K562 (cell line): ENCODE measurements around the gene DYRK1A. TPM values are rescaled to one million over a fixed set of nuclear protein-coding genes. Genes with fewer than 3 reads are reported as not detected.

ENCODE experiments used
- ARID1B ChIP-seq: fragments of 450-650 bp; IDR thresholded peaks from 2 replicates; pipeline ENCODE4 v1.6.1; 2016; ENCODE audit warnings: antibody characterized with exemption, mild to moderate bottlenecking, inconsistent platforms
- BRD9 ChIP-seq: fragments of 450-650 bp; IDR thresholded peaks from 2 replicates; pipeline ENCODE4 v1.6.1; 2018; ENCODE audit warnings: low read depth; ENCODE audit not compliant: partially characterized antibody
- CC2D1A ChIP-seq: fragments of 450-650 bp; IDR thresholded peaks from 2 replicates; pipeline ENCODE4 v1.6.1; 2017; ENCODE audit warnings: mild to moderate bottlenecking
- CHCHD3 ChIP-seq: fragments of 250-450 bp; sonication (Bioruptor Pico); IDR thresholded peaks from 2 replicates; pipeline ENCODE4 v2.1.2; 2022; ENCODE audit warnings: mild to moderate bottlenecking
- DDX20 ChIP-seq: fragments of 450-650 bp; IDR thresholded peaks from 2 replicates; pipeline ENCODE4 v1.6.1; 2016; ENCODE audit warnings: missing genetic modification characterization, low read depth, mild to moderate bottlenecking, missing compliant biosample characterization, moderate library complexity
- ETV5 ChIP-seq: sonication (generic); formaldehyde crosslinking; IDR thresholded peaks from 2 replicates; pipeline ENCODE4 v1.4.0; 2020; ENCODE audit warnings: low read depth, mild to moderate bottlenecking, missing genetic modification reagents
- EZH2 ChIP-seq: IDR thresholded peaks from 2 replicates; pipeline ENCODE4 v1.6.1; 2012; ENCODE audit warnings: low read depth, mild to moderate bottlenecking, inconsistent platforms, low read length, borderline replicate concordance
- FOS ChIP-seq: IDR thresholded peaks from 3 replicates; pipeline ENCODE4 v1.6.1; 2011; ENCODE audit not compliant: insufficient read length; ENCODE audit errors: extremely low read depth
- HDAC2 ChIP-seq: fragments of 450-650 bp; IDR thresholded peaks from 2 replicates; pipeline ENCODE4 v1.6.1; 2016; ENCODE audit warnings: mild to moderate bottlenecking
- KAT7 ChIP-seq: sonication (generic); formaldehyde crosslinking; IDR thresholded peaks from 2 replicates; pipeline ENCODE4 v1.8.0; 2022; ENCODE audit warnings: missing genetic modification reagents, mild to moderate bottlenecking, borderline replicate concordance
- MEIS2 ChIP-seq: fragments of 450-650 bp; IDR thresholded peaks from 2 replicates; pipeline ENCODE4 v1.6.1; 2014; ENCODE audit warnings: mild to moderate bottlenecking; ENCODE audit not compliant: partially characterized antibody
- MITF ChIP-seq: IDR thresholded peaks from 2 replicates; pipeline ENCODE4 v1.6.1; 2014; ENCODE audit warnings: antibody characterized with exemption
- NFYB ChIP-seq: IDR thresholded peaks from 2 replicates; pipeline ENCODE4 v1.6.1; 2011; ENCODE audit warnings: mild to moderate bottlenecking, moderate library complexity; ENCODE audit not compliant: insufficient read length; ENCODE audit errors: extremely low read depth
- NR2C1 ChIP-seq, 2 experiments: fragments of 450-650 bp; IDR thresholded peaks; 2 replicates each; pipeline ENCODE4 v1.6.1; 2017; ENCODE audit warnings: mild to moderate bottlenecking in 2 of 2, antibody characterized with exemption in 1 of 2, inconsistent platforms in 1 of 2, missing compliant biosample characterization in 1 of 2, missing genetic modification characterization in 1 of 2
- OTX1 ChIP-seq: fragments of 450-650 bp; formaldehyde crosslinking; IDR thresholded peaks from 2 replicates; pipeline ENCODE4 v1.4.0; 2022; ENCODE audit warnings: mild to moderate bottlenecking
- SNAPC5 ChIP-seq: fragments of 250-450 bp; sonication (Bioruptor Pico); IDR thresholded peaks from 2 replicates; pipeline ENCODE4 v1.8.0; 2021; ENCODE audit warnings: moderate library complexity, mild to moderate bottlenecking, inconsistent platforms
- SPI1 ChIP-seq: IDR thresholded peaks from 2 replicates; pipeline ENCODE4 v1.6.1; 2011; ENCODE audit warnings: low read depth, low read length, control low read depth, borderline replicate concordance
- ZNF764 ChIP-seq: fragments of 250-450 bp; sonication (Bioruptor Pico); IDR thresholded peaks from 2 replicates; pipeline ENCODE4 v1.4.0; 2020; ENCODE audit warnings: low read depth, mild to moderate bottlenecking, moderate library complexity
- polyA plus RNA-seq, 8 experiments: library from polyadenylated mRNA; depleted of rRNA in 4 of 8; stranded (reverse) in 5 of 8; unstranded in 3 of 8; fragments of >200 nt; fragmentation: Nextera tagmentation in 2 of 8; fragmentation: Illumina TruSeq in 1 of 8; extraction: Ambion mirVana in 2 of 8; extraction: Trizol in 1 of 8; gene quantifications; 2 replicates each; pipeline versions ENCODE4 v1.2.1 to v1.2.3, GENCODE V29; 2011 to 2014; ENCODE audit warnings: inconsistent platforms in 1 of 8, missing spikeins in 1 of 8
- total RNA-seq, 7 experiments: library from RNA; depleted of rRNA in 6 of 7; stranded (reverse); fragments of >200 nt in 6 of 7; fragmentation: Illumina TruSeq in 2 of 7; extraction: Trizol in 2 of 7; gene quantifications; 2 replicates each; pipeline versions ENCODE4 v1.2.1 to v1.2.3, GENCODE V29; 2011 to 2021; ENCODE audit warnings: low replicate concordance in 1 of 7
- TF ChIP-seq, protein P1 (sequence below): fragments of 450-650 bp; IDR thresholded peaks from 2 replicates; pipeline ENCODE4 v1.7.0; 2016; ENCODE audit warnings: borderline replicate concordance
- TF ChIP-seq, protein P2 (sequence below), 3 experiments: fragments of 200-800 bp in 1 of 3; fragments of 250-450 bp in 1 of 3; fragments of 450-650 bp in 1 of 3; sonication (Bioruptor Pico) in 1 of 3; sonication (Bioruptor generic) in 1 of 3; formaldehyde crosslinking in 1 of 3; IDR thresholded peaks; 2 replicates each; pipeline versions ENCODE4 v1.6.1 to v1.8.0; 2016 to 2022; ENCODE audit warnings: mild to moderate bottlenecking in 2 of 3, missing genetic modification characterization in 2 of 3, missing compliant biosample characterization in 1 of 3, moderate library complexity in 1 of 3

Gene DYRK1A
- total and polyA plus RNA-seq, 9 of the 15 experiments (the other 6 are each of a cell fraction or from before 2014, with no cell fraction given): 3.7 to 64.8 (median 42.3) TPM

GRCh38 chr21:37563641-37564340 is 197.2 kb downstream of the DYRK1A start (continued):
- TF ChIP-seq SNAPC5 (CRISPR knock-in tag) (no peak), KAT7 (peak; percentile 26), ZNF764 (CRISPR knock-in tag) (0 out of 2 replicates have a peak, but pooled peaks have one; percentile 7), OTX1 (CRISPR knock-in tag) (0 out of 2 replicates have a peak, but pooled peaks have one; percentile 47), NFYB (peak; percentile 10), EZH2 (no peak), BRD9 (no peak), ARID1B (no peak), MEIS2 (peak; percentile 81), CC2D1A (peak; percentile 98), CHCHD3 (no peak), SPI1 (no peak), HDAC2 (peak; percentile 46; the same call in 1 of the 2 replicates), MITF (peak; percentile 91), ETV5 (CRISPR knock-in tag) (peak; percentile 28; the same call in 1 of the 2 replicates), DDX20 (tag) (no peak), NR2C1 (IDR thresholded peaks at IDR 0.05) (no peak), NR2C1 (tag; IDR thresholded peaks at IDR 0.05) (no peak), FOS (peak; percentile 78)
- TF ChIP-seq, protein P1, sequence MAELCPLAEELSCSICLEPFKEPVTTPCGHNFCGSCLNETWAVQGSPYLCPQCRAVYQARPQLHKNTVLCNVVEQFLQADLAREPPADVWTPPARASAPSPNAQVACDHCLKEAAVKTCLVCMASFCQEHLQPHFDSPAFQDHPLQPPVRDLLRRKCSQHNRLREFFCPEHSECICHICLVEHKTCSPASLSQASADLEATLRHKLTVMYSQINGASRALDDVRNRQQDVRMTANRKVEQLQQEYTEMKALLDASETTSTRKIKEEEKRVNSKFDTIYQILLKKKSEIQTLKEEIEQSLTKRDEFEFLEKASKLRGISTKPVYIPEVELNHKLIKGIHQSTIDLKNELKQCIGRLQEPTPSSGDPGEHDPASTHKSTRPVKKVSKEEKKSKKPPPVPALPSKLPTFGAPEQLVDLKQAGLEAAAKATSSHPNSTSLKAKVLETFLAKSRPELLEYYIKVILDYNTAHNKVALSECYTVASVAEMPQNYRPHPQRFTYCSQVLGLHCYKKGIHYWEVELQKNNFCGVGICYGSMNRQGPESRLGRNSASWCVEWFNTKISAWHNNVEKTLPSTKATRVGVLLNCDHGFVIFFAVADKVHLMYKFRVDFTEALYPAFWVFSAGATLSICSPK: no peak
- TF ChIP-seq, protein P2, sequence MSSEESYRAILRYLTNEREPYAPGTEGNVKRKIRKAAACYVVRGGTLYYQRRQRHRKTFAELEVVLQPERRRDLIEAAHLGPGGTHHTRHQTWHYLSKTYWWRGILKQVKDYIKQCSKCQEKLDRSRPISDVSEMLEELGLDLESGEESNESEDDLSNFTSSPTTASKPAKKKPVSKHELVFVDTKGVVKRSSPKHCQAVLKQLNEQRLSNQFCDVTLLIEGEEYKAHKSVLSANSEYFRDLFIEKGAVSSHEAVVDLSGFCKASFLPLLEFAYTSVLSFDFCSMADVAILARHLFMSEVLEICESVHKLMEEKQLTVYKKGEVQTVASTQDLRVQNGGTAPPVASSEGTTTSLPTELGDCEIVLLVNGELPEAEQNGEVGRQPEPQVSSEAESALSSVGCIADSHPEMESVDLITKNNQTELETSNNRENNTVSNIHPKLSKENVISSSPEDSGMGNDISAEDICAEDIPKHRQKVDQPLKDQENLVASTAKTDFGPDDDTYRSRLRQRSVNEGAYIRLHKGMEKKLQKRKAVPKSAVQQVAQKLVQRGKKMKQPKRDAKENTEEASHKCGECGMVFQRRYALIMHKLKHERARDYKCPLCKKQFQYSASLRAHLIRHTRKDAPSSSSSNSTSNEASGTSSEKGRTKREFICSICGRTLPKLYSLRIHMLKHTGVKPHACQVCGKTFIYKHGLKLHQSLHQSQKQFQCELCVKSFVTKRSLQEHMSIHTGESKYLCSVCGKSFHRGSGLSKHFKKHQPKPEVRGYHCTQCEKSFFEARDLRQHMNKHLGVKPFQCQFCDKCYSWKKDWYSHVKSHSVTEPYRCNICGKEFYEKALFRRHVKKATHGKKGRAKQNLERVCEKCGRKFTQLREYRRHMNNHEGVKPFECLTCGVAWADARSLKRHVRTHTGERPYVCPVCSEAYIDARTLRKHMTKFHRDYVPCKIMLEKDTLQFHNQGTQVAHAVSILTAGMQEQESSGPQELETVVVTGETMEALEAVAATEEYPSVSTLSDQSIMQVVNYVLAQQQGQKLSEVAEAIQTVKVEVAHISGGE (CRISPR knock-in tag; IDR thresholded peaks at IDR 0.05): no peak
